Motor neuron (in vitro differentiated cells): ENCODE results near the gene WASL. TPM values are rescaled to one million over a fixed set of nuclear protein-coding genes. Genes with fewer than 3 reads are reported as not detected.
"Not testable (repeated sequence)": the region's sequence is repeated elsewhere in the genome, so short reads cannot be mapped to it uniquely, and the experiment has no call there.

Experiments used
- ATAC-seq, 8 experiments: fragments of 200-7000 bp; cut with Tn5 transposase; replicated peaks in 6 of 8; 2 replicates each; pipeline ENCODE4 v1.8.0; 2021; ENCODE audit warnings: mild to moderate bottlenecking in 8 of 8, moderate library complexity in 8 of 8
- H3K27ac ChIP-seq, 2 donors: fragments of 250-450 bp; sonication (Bioruptor Pico); 2 replicates each; pipeline ENCODE4 v1.9.0; 2021; ENCODE audit warnings: antibody characterized with exemption in 2 of 2, mild to moderate bottlenecking in 2 of 2, moderate library complexity in 1 of 2
- H3K4me1 ChIP-seq, 2 donors: fragments of 250-450 bp; sonication (Bioruptor Pico); replicated peaks in 1 of 2; 2 replicates each; pipeline ENCODE4 v1.6.1; 2021; ENCODE audit warnings: antibody characterized with exemption in 2 of 2, mild to moderate bottlenecking in 2 of 2, moderate library complexity in 1 of 2
- H3K4me3 ChIP-seq, 5 donors: fragments of 250-450 bp; sonication (Bioruptor Pico); 2 replicates each; pipeline ENCODE4 v1.9.0; 2021; ENCODE audit warnings: antibody characterized with exemption in 5 of 5, mild to moderate bottlenecking in 5 of 5, moderate library complexity in 4 of 5
- WGBS, 10 experiments: fragments of 450-650 bp; shearing (Covaris generic); methylation state at CpG; one replicate each; pipeline ENCODE4 v1.0.0; 2022; 5-methylcytosine and 5-hydroxymethylcytosine counted together
- in situ Hi-C, 9 experiments: fragments of 400-800 bp; cut with MboI; loops; one replicate each; pipeline ENCODE4 v1.15.0; 2021; ENCODE audit warnings: low sequenced_read_pairs in 9 of 9, low pct_unique_long_range_greater_than_20kb in 2 of 9; ENCODE audit not compliant: unreplicated experiment in 9 of 9
- total RNA-seq, 8 experiments: library from RNA; unstranded; fragments of 300-600 nt; gene quantifications; 2 replicates each; pipeline versions ENCODE4 v1.2.3 to v1.2.4, GENCODE V29; 2022

Gene WASL
- total RNA-seq, 8 experiments from 2014 or later: 18.8 to 35.6 (median 27.1) TPM

GRCh38 chr7:123741940-123742339 is 6.9 kb downstream of the WASL start:
- peaks cover 6 to 15% of the 10 kb centered on the region in 2 donors for H3K4me1 ChIP-seq
- H3K4me3 ChIP-seq: no peak overlapping the region
- in situ Hi-C loops: no loop called here
- no peak for ATAC-seq
- H3K27ac ChIP-seq: no peak overlapping the region

GRCh38 chr7:123738808-123739207 is 10.0 kb downstream of the WASL start:
- in situ Hi-C loops: no loop called here
- WGBS, 10 experiments: 80 to 100% (median 93%) methylated on average over 1 to 2 of the region's 2 CpGs; no CpG with 5 or more reads in 1 of the 10 experiments
- Histone ChIP-seq H3K4me1 (peaks cover 0 to 2% of the 10 kb centered on the region in 2 donors), H3K4me3 (no peak overlapping the region), H3K27ac (no peak overlapping the region)
- ATAC-seq: no peak

GRCh38 chr7:123738356-123738755 is 10.4 kb downstream of the WASL start:
- in situ Hi-C loops: no loop called here
- WGBS, 10 experiments: 50 to 100% (median 97%) methylated on average over 2 to 3 of the region's 3 CpGs
- Histone ChIP-seq H3K4me3 (no peak overlapping the region), H3K27ac (no peak overlapping the region), H3K4me1 (peaks cover 0 to 2% of the 10 kb centered on the region in 2 donors)
- no peak for ATAC-seq

GRCh38 chr7:123737168-123737674 is 11.6 kb downstream of the WASL start:
- H3K4me3 ChIP-seq, H3K27ac ChIP-seq, ATAC-seq, H3K4me1 ChIP-seq, in situ Hi-C loops: not testable (repeated sequence)
- WGBS, 10 experiments: 91 to 100% (median 98%) methylated on average over 2 to 10 of the region's 10 CpGs; no CpG with 5 or more reads in 1 of the 10 experiments

- no peak for ATAC-seq
- WGBS, 10 experiments: 73 to 96% (median 88%) methylated on average over 2 to 5 of the region's 5 CpGs
- in situ Hi-C loops: no loop called here
- Histone ChIP-seq H3K27ac (no peak overlapping the region), H3K4me1 (no peaks in the 10 kb centered on the region), H3K4me3 (no peak overlapping the region)
Measured at GRCh38 chr7:123735539-123735938, 13.3 kb downstream of the WASL start.

GRCh38 chr7:123734498-123734897 is 14.3 kb downstream of the WASL start:
- 0 to 100% (median 78%) methylated on average over 1 to 3 of the region's 3 CpGs for WGBS, 10 experiments
- no peak overlapping the region for H3K4me3 ChIP-seq
- no peak for ATAC-seq
- no peaks in the 10 kb centered on the region for H3K4me1 ChIP-seq
- no peak overlapping the region for H3K27ac ChIP-seq
- in situ Hi-C loops: no loop called here

- WGBS, 10 experiments: 91 to 100% (median 98%) methylated on average over 2 to 3 of the region's 3 CpGs
- in situ Hi-C loops: no loop called here
- Histone ChIP-seq H3K27ac (no peak overlapping the region), H3K4me1 (no peaks in the 10 kb centered on the region), H3K4me3 (no peak overlapping the region)
- no peak for ATAC-seq
Measured at GRCh38 chr7:123732413-123733091, 16.3 kb downstream of the WASL start.

- in situ Hi-C loops: no loop called here
- ATAC-seq: no peak
- Histone ChIP-seq H3K27ac (no peak overlapping the region), H3K4me1 (peaks cover 6 to 10% of the 10 kb centered on the region in 2 donors), H3K4me3 (no peak overlapping the region)
- WGBS, 10 experiments: 83 to 100% (median 100%) methylated on average over 1 of the region's 1 CpG
Measured at GRCh38 chr7:123729218-123729578, 19.6 kb downstream of the WASL start.

GRCh38 chr7:123727071-123727837 is 21.5 kb downstream of the WASL start:
- H3K4me3 ChIP-seq: no peak overlapping the region
- 25 to 91% (median 83%) methylated on average over 2 to 4 of the region's 4 CpGs for WGBS, 10 experiments
- H3K4me1 ChIP-seq: peaks cover 6 to 10% of the 10 kb centered on the region in 2 donors
- no peak overlapping the region for H3K27ac ChIP-seq
- ATAC-seq: no peak
- in situ Hi-C loops: no loop called here

- 0 to 71% (median 19%) methylated on average over 1 of the region's 1 CpG; no CpG with 5 or more reads in 2 of the 10 experiments for WGBS, 10 experiments
- Histone ChIP-seq H3K4me3 (no peak overlapping the region), H3K27ac (no peak overlapping the region), H3K4me1 (peaks cover 6 to 10% of the 10 kb centered on the region in 2 donors)
- no peak for ATAC-seq
- in situ Hi-C loops: no loop called here
Measured at GRCh38 chr7:123725586-123726171, 23.1 kb downstream of the WASL start.

GRCh38 chr7:123724817-123725253 is 24.0 kb downstream of the WASL start:
- Histone ChIP-seq H3K4me1 (peaks cover 6 to 10% of the 10 kb centered on the region in 2 donors), H3K27ac (no peak overlapping the region), H3K4me3 (no peak overlapping the region)
- in situ Hi-C loops: no loop called here
- ATAC-seq: no peak
- WGBS, 10 experiments: 11 to 100% (median 37%) methylated on average over 1 to 3 of the region's 3 CpGs

- Histone ChIP-seq H3K4me1 (peaks cover 6 to 10% of the 10 kb centered on the region in 2 donors), H3K27ac (no peak overlapping the region), H3K4me3 (no peak overlapping the region)
- no peak for ATAC-seq
- in situ Hi-C loops: no loop called here
- 86 to 100% (median 93%) methylated on average over 1 to 3 of the region's 3 CpGs for WGBS, 10 experiments
Measured at GRCh38 chr7:123723913-123724312, 24.9 kb downstream of the WASL start.

GRCh38 chr7:123720527-123720926 is 28.3 kb downstream of the WASL start:
- H3K27ac ChIP-seq, in situ Hi-C loops, H3K4me3 ChIP-seq, H3K4me1 ChIP-seq, ATAC-seq: not testable (repeated sequence)
- 87 to 100% (median 100%) methylated on average over 1 to 3 of the region's 3 CpGs for WGBS, 10 experiments
